Lower leg skin (tissue), 3 donors: ENCODE results near the gene CCNK.

Experiments
- CTCF ChIP-seq, 3 donors: fragments of 450-650 bp; IDR thresholded peaks; one replicate each; pipeline ENCODE4 v1.5.1; 2016; ENCODE audit warnings: antibody characterized with exemption in 3 of 3, mild to moderate bottlenecking in 3 of 3, moderate library complexity in 2 of 3
- POLR2A ChIP-seq, 2 donors: fragments of 450-650 bp; IDR thresholded peaks; one replicate each; pipeline ENCODE4 v1.6.1; 2016 to 2017; ENCODE audit warnings: antibody characterized with exemption in 2 of 2, mild to moderate bottlenecking in 1 of 2, moderate library complexity in 1 of 2

DNA sequence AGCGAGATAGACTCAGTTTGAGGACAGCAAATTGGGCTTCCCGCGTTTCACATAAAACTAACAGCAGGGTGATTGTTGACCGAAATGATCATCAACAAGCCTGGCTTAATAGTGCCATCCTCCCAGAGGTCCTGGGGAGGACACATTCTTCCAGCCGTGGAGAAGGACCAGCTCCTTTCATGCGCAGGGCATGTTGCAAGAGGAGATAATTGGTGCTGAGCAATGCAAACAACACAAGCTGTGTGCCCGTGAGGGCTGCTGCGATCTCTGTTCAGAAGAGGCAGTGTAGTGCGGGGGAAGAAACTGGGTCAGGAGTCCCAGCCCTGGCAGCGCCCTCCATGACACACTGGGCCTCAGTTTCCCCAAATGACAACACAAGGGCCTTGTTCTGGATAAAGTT is 68.5 kb downstream of the CCNK start:
- no peak for TF ChIP-seq POLR2A (IDR thresholded peaks at IDR 0.05)
- TF ChIP-seq CTCF (IDR thresholded peaks at IDR 0.05), result no peak
